ENCODE data around the gene RICTOR. TPM values are rescaled to one million over a fixed set of nuclear protein-coding genes. Genes with fewer than 3 reads are reported as not detected.

The RICTOR gene
- total and polyA plus RNA-seq, 2 of the 4 experiments (the other 2 are of a cell fraction) = 4.1 to 35.7 TPM

DNA sequence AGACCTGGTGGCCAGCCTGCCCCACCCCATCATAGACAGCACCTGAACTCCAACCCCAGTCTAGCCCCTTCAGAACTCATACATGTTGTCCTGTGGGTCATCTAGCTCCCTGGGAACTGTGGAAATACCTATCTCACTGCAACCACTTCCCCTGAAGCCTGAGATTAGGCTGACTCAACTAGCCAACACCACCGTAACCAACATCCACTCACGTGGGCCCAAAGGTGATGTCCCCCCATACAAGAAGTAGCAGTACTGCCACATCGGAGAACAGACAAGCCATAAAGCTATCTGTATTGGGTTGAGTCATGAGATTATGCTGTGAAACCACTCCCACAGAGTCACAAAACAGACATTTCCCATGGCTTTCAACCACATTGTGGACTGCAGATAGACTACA, 181.8 kb downstream of the RICTOR start:
- Histone ChIP-seq H4K20me1 (ENCODE audit: insufficient read depth, low read length) (peaks cover 4% of the 10 kb centered on the region; the same call in 1 of the 2 replicates), H2AK9ac (replicated peaks; ENCODE audit: low read depth, low read length, poor library complexity) (peak overlapping the region; percentile 42), H2AFZ (replicated peaks; ENCODE audit: low read length, poor library complexity) (no peak overlapping the region), H3K79me1 (ENCODE audit: low read depth in 1 of 2, low read length in 2 of 2) (peaks cover 10 to 18% of the 10 kb centered on the region in 2 experiments; a peak in 3 of 4 replicates), H2AK5ac (ENCODE audit: low read depth, low read length) (no peak overlapping the region), H3K4me1 (ENCODE audit: control insufficient read depth, insufficient read depth, low read length) (no peaks in the 10 kb centered on the region), H4K5ac (ENCODE audit: low read depth, low read length) (no peak overlapping the region), H2BK120ac (ENCODE audit: low read depth, low read length) (no peak overlapping the region), H3K9me3 (ENCODE audit: control insufficient read depth, insufficient read depth, low read length) (no peaks in the 10 kb centered on the region), H4K8ac (ENCODE audit: low read depth in 2 of 2, low read length in 2 of 2) (no peak overlapping the region), H3K9ac (ENCODE audit: low read depth, low read length) (no peak overlapping the region), H3K9me1 (ENCODE audit: insufficient read depth, low read length) (peaks cover 3% of the 10 kb centered on the region; the same call in 1 of the 2 replicates), H3K14ac (replicated peaks; ENCODE audit: low read depth, low read length) (no peak overlapping the region), H3K4me3 (ENCODE audit: insufficient read depth, low read depth, low read length) (no peak overlapping the region), H4K91ac (ENCODE audit: insufficient read depth, low read depth, low read length) (no peak overlapping the region), H2BK15ac (ENCODE audit: low read depth, low read length) (no peak overlapping the region), H3K56ac (ENCODE audit: extremely low read depth, insufficient read depth, low read length) (no peak overlapping the region), H3K23ac (ENCODE audit: low read depth, low read length) (no peak overlapping the region), H3K27ac (ENCODE audit: insufficient read depth, low read length) (no peak overlapping the region), H2BK20ac (ENCODE audit: low read depth, low read length) (no peak overlapping the region), H3K18ac (ENCODE audit: low read depth, low read length) (no peak overlapping the region), H3K4me2 (ENCODE audit: low read depth, low read length) (no peak overlapping the region), H3K4ac (ENCODE audit: low read depth, low read length) (no peak overlapping the region), H3K36me3 (ENCODE audit: control insufficient read depth, insufficient read depth, low read length) (peaks cover 31% of the 10 kb centered on the region), H2BK5ac (ENCODE audit: low read depth, low read length, poor library complexity, severe bottlenecking) (no peak overlapping the region), H3K27me3 (ENCODE audit: control insufficient read depth, insufficient read depth, low read length) (no peaks in the 10 kb centered on the region)
- ATAC-seq (ENCODE audit: low read depth) = no peak
- no peak for TF ChIP-seq BHLHE40 (IDR thresholded peaks at IDR 0.05; ENCODE audit: low read depth, low read length)
- TF ChIP-seq SMC3 (IDR thresholded peaks at IDR 0.05; ENCODE audit: low read depth, low read length) = no peak
- WGBS, 2 experiments (ENCODE audit: extremely low coverage in 2 of 2, insufficient read length in 1 of 2) = no CpG with 5 or more reads among the region's 3 CpGs
- dilution Hi-C loops (cut with HindIII; ENCODE audit: low sequenced_read_pairs, unreplicated experiment) (no loop called here), intact Hi-C loops (cut with micrococcal nuclease) (no loop called here), in situ Hi-C loops (cut with MboI; ENCODE audit: low sequenced_read_pairs) (no loop called here)
- CTCF ChIA-PET = no interaction called here
- no TSS peak for BruUV-seq (replicated peaks)
- POLR2A ChIA-PET (ENCODE audit: unreplicated experiment) = no interaction called here
- no peak for DNase-seq
